Neural cell (in vitro differentiated cells): Measurements from ENCODE around the gene LRRK2. TPM values are rescaled to one million over a fixed set of nuclear protein-coding genes. Genes with fewer than 3 reads are reported as not detected.

ENCODE experiments used
- H2AFZ ChIP-seq: fragments of 200-600, 300-800 bp; sonication (generic), shearing (Covaris generic); 2 replicates; pipeline ENCODE4 v1.6.0; 2014; ENCODE audit warnings: low read depth, mild to moderate bottlenecking, antibody characterized with exemption, low read length, moderate library complexity
- H3F3A ChIP-seq: fragments of 200-600 bp; shearing (Covaris generic); 2 replicates; pipeline ENCODE4 v1.6.1; 2016; ENCODE audit warnings: mild to moderate bottlenecking, moderate library complexity, mixed read lengths, antibody characterized with exemption, low read length; ENCODE audit not compliant: insufficient read depth, poor library complexity, severe bottlenecking
- H3K27ac ChIP-seq: fragments of 200-600, 300-800 bp; sonication (generic), shearing (Covaris generic); 2 replicates; pipeline ENCODE4 v1.5.1; 2014; ENCODE audit warnings: mild to moderate bottlenecking, low read length, moderate library complexity
- H3K27me3 ChIP-seq: fragments of 300-800, 200-600 bp; sonication (generic), shearing (Covaris generic); 2 replicates; pipeline ENCODE4 v1.6.0; 2014; ENCODE audit warnings: mild to moderate bottlenecking, low read depth, low read length, moderate library complexity; ENCODE audit not compliant: insufficient read depth
- H3K36me3 ChIP-seq: fragments of 300-800, 200-600 bp; sonication (generic), shearing (Covaris generic); 2 replicates; pipeline ENCODE4 v1.5.1; 2014; ENCODE audit warnings: mild to moderate bottlenecking, antibody characterized with exemption, low read length, moderate library complexity; ENCODE audit not compliant: insufficient read depth
- H3K4me2 ChIP-seq: fragments of 300-800, 200-600 bp; sonication (generic), shearing (Covaris generic); 2 replicates; pipeline ENCODE4 v1.6.0; 2014; ENCODE audit warnings: mild to moderate bottlenecking, low read length
- H3K4me3 ChIP-seq: fragments of 300-800, 200-600 bp; sonication (generic), shearing (Covaris generic); 2 replicates; pipeline ENCODE4 v1.5.1; 2014; ENCODE audit warnings: mild to moderate bottlenecking, low read length, moderate library complexity
- H3K79me2 ChIP-seq: fragments of 200-600 bp; shearing (Covaris generic); replicated peaks from 2 replicates; pipeline ENCODE4 v1.6.0; 2014; ENCODE audit warnings: mild to moderate bottlenecking, low read length, moderate library complexity; ENCODE audit not compliant: insufficient read depth
- H3K9ac ChIP-seq: fragments of 300-800, 200-600 bp; sonication (generic), shearing (Covaris generic); 2 replicates; pipeline ENCODE4 v1.6.1; 2016; ENCODE audit warnings: mild to moderate bottlenecking, low read length, mixed read lengths
- H3K9me2 ChIP-seq: fragments of 200-600 bp; shearing (Covaris generic); 2 replicates; pipeline ENCODE4 v1.6.1; 2016; ENCODE audit warnings: mild to moderate bottlenecking, low read length, mixed read lengths; ENCODE audit not compliant: insufficient read depth
- H3K9me3 ChIP-seq: fragments of 200-600, 300-800 bp; sonication (generic), shearing (Covaris generic); 2 replicates; pipeline ENCODE4 v1.6.1; 2016; ENCODE audit warnings: mild to moderate bottlenecking, mixed run types, low read length, moderate library complexity, mixed read lengths
- H4K20me1 ChIP-seq: fragments of 200-600 bp; shearing (Covaris generic); 2 replicates; pipeline ENCODE4 v1.6.1; 2016; ENCODE audit warnings: mild to moderate bottlenecking, mixed run types; ENCODE audit not compliant: insufficient read depth
- CTCF ChIP-seq: fragments of 450-650 bp; IDR thresholded peaks from 2 replicates; pipeline ENCODE4 v1.5.1; 2014; ENCODE audit warnings: antibody characterized with exemption, mild to moderate bottlenecking, moderate library complexity; ENCODE audit not compliant: poor library complexity, severe bottlenecking
- EP300 ChIP-seq: fragments of 450-650 bp; conservative IDR thresholded peaks from 2 replicates; pipeline ENCODE4 v1.6.1; 2014; ENCODE audit warnings: antibody characterized with exemption, mild to moderate bottlenecking, moderate library complexity; ENCODE audit not compliant: poor library complexity, severe bottlenecking
- EZH2 ChIP-seq: fragments of 200-600, 300-800 bp; shearing (Covaris generic), sonication (generic); IDR thresholded peaks from 2 replicates; pipeline ENCODE4 v1.6.1; 2014; ENCODE audit warnings: antibody characterized with exemption, low read length, borderline replicate concordance, mild to moderate bottlenecking; ENCODE audit not compliant: insufficient read depth, poor library complexity, severe bottlenecking
- MXI1 ChIP-seq: fragments of 450-650 bp; conservative IDR thresholded peaks from 2 replicates; pipeline ENCODE4 v1.6.1; 2014; ENCODE audit warnings: antibody characterized with exemption, mild to moderate bottlenecking; ENCODE audit not compliant: poor library complexity, severe bottlenecking
- POLR2AphosphoS5 ChIP-seq: IDR thresholded peaks from 2 replicates; pipeline ENCODE4 v1.6.1; 2012
- RAD21 ChIP-seq: fragments of 450-650 bp; conservative IDR thresholded peaks from 2 replicates; pipeline ENCODE4 v1.6.1; 2014; ENCODE audit warnings: antibody characterized with exemption, mild to moderate bottlenecking, moderate library complexity
- REST ChIP-seq: IDR thresholded peaks from 2 replicates; pipeline ENCODE4 v1.6.1; 2012; ENCODE audit warnings: borderline replicate concordance
- SMC3 ChIP-seq: fragments of 450-650 bp; conservative IDR thresholded peaks from 2 replicates; pipeline ENCODE4 v1.6.1; 2014; ENCODE audit warnings: antibody characterized with exemption, mild to moderate bottlenecking, moderate library complexity; ENCODE audit not compliant: poor library complexity
- TAF1 ChIP-seq: IDR thresholded peaks from 2 replicates; pipeline ENCODE4 v1.6.1; 2012; ENCODE audit warnings: low read depth
- polyA plus RNA-seq: library from polyadenylated mRNA; depleted of rRNA; stranded (reverse); fragments of >200 nt; gene quantifications from 2 replicates; pipeline ENCODE4 v1.2.3, GENCODE V29; 2014

LRRK2 gene
- polyA plus RNA-seq, 1 donor from 2014 or later = 0.54 TPM

GRCh38 chr12:40225337-40225983 is 663 bp downstream of the LRRK2 start:
- no peak overlapping the region for H3K27ac ChIP-seq

More at GRCh38 chr12:40225337-40225983, 663 bp downstream of the LRRK2 start:
- no peaks in the 10 kb centered on the region for H3K9me2 ChIP-seq
- no peaks in the 10 kb centered on the region for H3F3A ChIP-seq
- H4K20me1 ChIP-seq = no peaks in the 10 kb centered on the region
- H3K36me3 ChIP-seq = no peaks in the 10 kb centered on the region
- no peak overlapping the region for H2AFZ ChIP-seq
- H3K4me3 ChIP-seq = no peak overlapping the region
- peaks cover 25% of the 10 kb centered on the region for H3K27me3 ChIP-seq
- no peak overlapping the region for H3K9ac ChIP-seq
- H3K79me2 ChIP-seq = no peaks in the 10 kb centered on the region
- no peak overlapping the region for H3K4me2 ChIP-seq
- H3K9me3 ChIP-seq = no peaks in the 10 kb centered on the region
- no peak for TF ChIP-seq MXI1
- TF ChIP-seq SMC3 = no peak
- TF ChIP-seq EZH2 = no peak
- no peak for TF ChIP-seq REST
- no peak for TF ChIP-seq CTCF
- no peak for TF ChIP-seq POLR2AphosphoS5
- TF ChIP-seq TAF1 = no peak
- TF ChIP-seq EP300 = no peak
- no peak for TF ChIP-seq RAD21
